SK-N-MC (cell line): Measurements from ENCODE around the gene PREB.

ENCODE experiments used
- DNase-seq: peaks from one replicate; pipeline ENCODE4 v3.0.0-alpha.2; 2011; ENCODE audit warnings: low read depth, low spot score
- H3K27ac ChIP-seq: fragments of 200-600 bp; sonication (generic); 2 replicates; pipeline ENCODE4 v1.5.1; 2016; ENCODE audit warnings: mixed run types
- H3K36me3 ChIP-seq: fragments of 200-600 bp; sonication (generic); 2 replicates; pipeline ENCODE4 v1.6.1; 2017; ENCODE audit warnings: antibody characterized with exemption, low read length, mixed read lengths; ENCODE audit not compliant: insufficient read depth
- H3K4me3 ChIP-seq: fragments of 200-600 bp; sonication (generic); 2 replicates; pipeline ENCODE4 v1.5.1; 2016
- H3K9ac ChIP-seq: fragments of 200-600 bp; sonication (generic); 2 replicates; pipeline ENCODE4 v1.8.0; 2017; ENCODE audit warnings: mixed run types, mixed read lengths; ENCODE audit not compliant: insufficient read length
- H3K9me3 ChIP-seq: fragments of 200-600 bp; sonication (generic); 2 replicates; pipeline ENCODE4 v1.6.1; 2017; ENCODE audit warnings: low read depth, mild to moderate bottlenecking, antibody characterized with exemption, low read length, moderate library complexity, mixed read lengths
- EZH2 ChIP-seq: fragments of 200-600 bp; sonication (generic); IDR thresholded peaks from one replicate; pipeline ENCODE4 v1.6.1; 2017; ENCODE audit warnings: antibody characterized with exemption
- FOXP2 ChIP-seq: optimal IDR thresholded peaks from 2 replicates; pipeline ENCODE3; 2011; ENCODE audit warnings: mild to moderate bottlenecking, moderate library complexity; ENCODE audit not compliant: insufficient read depth; ENCODE audit errors: extremely low read length, control extremely low read depth
- POLR2AphosphoS5 ChIP-seq: IDR thresholded peaks from 2 replicates; pipeline ENCODE4 v1.6.1; 2012; ENCODE audit warnings: mild to moderate bottlenecking, low read depth, low read length, borderline replicate concordance

Gene PREB

DNA sequence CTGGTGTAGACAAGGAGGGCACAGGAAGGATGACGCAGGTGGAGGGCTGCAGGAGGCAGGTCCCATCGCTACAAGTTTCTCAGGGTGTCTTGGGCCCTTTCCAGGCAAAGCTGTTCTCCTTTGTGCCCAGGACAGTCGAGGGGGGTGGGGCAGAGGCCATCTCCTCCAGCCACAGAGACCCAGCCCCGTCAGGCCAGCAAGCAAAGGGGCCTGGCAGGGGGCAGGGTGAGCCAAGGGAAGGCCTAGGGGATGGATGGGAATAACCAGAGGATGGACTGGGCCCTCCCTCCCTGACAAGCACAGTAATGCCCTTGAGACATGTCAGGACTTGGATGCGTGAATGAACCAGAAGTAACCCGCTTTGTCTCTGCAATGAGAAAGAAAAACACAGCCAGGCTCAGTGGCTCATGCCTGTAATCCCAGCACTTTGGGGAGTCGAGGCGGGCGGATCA lies 20.7 kb upstream of the PREB start:
- H3K4me3 ChIP-seq: no peak overlapping the region
- no peak overlapping the region for H3K9ac ChIP-seq
- no peaks in the 10 kb centered on the region for H3K9me3 ChIP-seq
- TF ChIP-seq POLR2AphosphoS5 (no peak), FOXP2 (no peak), EZH2 (no peak)
- H3K36me3 ChIP-seq: no peaks in the 10 kb centered on the region
- H3K27ac ChIP-seq: no peak overlapping the region
- no peak for DNase-seq

DNA sequence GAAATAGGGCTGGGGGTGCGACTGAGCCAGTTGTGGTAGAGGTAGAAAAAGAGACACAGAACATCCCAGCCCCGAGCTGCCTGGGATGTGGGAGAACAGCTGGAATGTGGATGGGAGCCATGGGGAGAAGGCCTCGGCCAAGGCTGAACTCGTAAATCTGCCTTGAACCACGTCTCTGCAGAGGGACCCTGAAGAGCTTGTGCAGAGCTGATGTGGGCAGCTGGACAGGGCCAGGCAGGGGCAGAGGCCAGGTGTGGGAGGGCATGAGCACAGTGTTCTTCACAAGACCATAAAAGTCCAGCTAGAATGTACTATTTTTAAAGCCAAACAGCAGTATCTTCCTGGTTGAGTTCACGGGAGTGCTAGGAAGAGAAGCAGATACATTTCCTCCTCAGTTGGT lies 20.1 kb upstream of the PREB start:
- H3K27ac ChIP-seq: no peak overlapping the region
- no peak overlapping the region for H3K9ac ChIP-seq
- no peak overlapping the region for H3K4me3 ChIP-seq
- TF ChIP-seq FOXP2 (no peak), POLR2AphosphoS5 (no peak), EZH2 (no peak)
- H3K9me3 ChIP-seq: no peaks in the 10 kb centered on the region
- no peaks in the 10 kb centered on the region for H3K36me3 ChIP-seq
- DNase-seq: no peak

DNA sequence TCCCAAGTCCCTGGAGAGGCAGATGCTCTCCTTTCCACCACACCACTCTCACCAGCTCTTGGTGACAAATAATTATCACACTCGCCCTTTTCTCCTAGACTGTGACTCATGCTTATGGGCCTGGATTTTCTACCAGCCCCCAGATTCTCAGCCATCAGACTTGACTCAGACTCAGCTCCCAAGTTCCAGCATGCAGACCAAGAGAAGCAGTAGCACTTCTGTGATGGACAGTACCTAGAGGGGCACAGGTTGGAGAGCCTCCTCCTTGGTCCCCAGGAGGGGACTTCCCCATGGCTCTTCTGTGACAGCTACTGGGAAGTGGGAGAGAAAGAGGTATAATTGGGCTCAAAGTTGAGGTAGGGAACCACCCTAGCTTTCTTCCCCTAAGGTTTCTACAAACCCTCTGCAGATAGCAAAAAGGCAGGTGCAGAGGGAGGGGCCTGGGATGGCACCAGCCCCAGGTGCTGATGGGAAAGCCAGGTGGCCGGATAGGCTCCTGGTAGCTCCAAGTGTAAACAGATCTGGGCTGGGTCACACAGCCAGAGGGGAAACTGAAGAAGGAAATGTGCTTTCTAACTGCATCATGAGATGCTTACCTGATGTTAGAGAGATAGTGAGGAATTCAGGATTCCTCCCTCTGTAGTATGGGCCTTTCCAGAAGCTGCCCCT lies 18.5 kb upstream of the PREB start:
- TF ChIP-seq FOXP2 (no peak), POLR2AphosphoS5 (no peak), EZH2 (no peak)
- Histone ChIP-seq H3K36me3 (no peaks in the 10 kb centered on the region), H3K27ac (no peak overlapping the region), H3K9me3 (no peaks in the 10 kb centered on the region), H3K9ac (no peak overlapping the region), H3K4me3 (no peak overlapping the region)
- DNase-seq: no peak

DNA sequence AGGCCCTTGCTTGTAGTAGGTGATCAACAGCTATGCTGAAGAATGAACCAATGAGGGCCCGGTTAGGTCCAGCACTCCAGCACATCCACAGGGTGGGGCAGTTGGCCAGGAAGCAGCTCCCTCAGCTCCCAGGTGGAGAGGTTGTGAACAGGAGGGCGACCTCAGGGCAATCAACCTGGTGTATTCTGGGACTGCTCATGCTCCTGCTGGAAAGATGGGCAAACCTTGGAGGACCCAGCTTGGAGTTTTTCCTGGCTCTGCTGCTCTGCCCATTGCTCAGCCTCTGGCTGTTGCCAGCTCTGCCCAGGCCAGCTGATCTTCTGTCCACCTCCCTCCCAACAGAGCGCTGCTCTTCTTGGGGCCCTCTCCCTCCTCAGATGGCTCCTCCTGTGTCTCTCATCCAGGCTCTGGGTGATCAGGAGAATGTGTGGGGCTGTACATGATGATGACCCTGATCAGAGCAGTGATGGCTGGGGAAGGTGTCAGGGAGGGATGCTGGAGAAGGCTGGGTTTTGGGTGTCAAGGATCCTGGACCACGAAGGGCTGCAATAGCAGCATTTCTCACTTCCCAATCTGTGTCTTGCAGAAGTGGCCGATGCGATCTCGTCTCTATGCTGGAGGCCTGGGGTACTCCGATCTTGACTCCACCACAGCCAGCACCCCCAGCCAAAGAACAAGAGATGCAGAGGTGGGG lies 17.8 kb upstream of the PREB start:
- no peak for DNase-seq
- no peak overlapping the region for H3K4me3 ChIP-seq
- TF ChIP-seq FOXP2: no peak
- no peak for TF ChIP-seq EZH2
- TF ChIP-seq POLR2AphosphoS5: no peak
- H3K9ac ChIP-seq: no peak overlapping the region
- H3K36me3 ChIP-seq: no peaks in the 10 kb centered on the region
- no peaks in the 10 kb centered on the region for H3K9me3 ChIP-seq
- no peak overlapping the region for H3K27ac ChIP-seq

DNA sequence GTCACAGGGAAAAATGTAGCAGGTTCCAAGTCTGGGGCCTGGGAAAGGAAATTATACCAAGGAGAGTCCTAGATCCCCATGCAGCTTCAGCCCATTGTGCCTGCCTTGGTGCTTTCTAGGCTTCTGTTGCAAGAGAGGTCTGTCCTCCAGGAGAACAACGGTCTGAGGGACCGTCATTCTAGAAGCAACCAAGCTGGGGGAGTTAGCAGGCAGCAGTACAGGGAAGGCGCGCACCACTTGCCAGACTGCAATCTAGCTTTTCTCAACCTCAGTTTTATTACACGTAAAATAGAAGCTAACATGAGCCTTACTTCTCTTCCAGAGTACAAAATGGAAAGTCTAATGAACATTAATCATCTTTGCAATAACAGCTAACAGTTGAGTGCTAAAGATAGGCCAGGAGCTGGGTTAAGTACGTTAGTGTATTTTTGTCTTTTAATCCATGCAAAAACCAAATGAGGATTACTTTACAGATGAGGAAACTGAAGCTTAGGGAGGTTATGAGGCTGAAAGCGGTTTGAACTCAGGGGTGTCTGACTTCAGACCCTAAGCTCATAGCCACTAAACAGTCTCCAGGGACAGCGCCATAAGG lies 16.3 kb upstream of the PREB start:
- Histone ChIP-seq H3K9me3 (no peaks in the 10 kb centered on the region), H3K4me3 (no peak overlapping the region), H3K27ac (no peak overlapping the region), H3K36me3 (no peaks in the 10 kb centered on the region), H3K9ac (no peak overlapping the region)
- DNase-seq: no peak
- TF ChIP-seq EZH2 (no peak), FOXP2 (no peak), POLR2AphosphoS5 (no peak)

DNA sequence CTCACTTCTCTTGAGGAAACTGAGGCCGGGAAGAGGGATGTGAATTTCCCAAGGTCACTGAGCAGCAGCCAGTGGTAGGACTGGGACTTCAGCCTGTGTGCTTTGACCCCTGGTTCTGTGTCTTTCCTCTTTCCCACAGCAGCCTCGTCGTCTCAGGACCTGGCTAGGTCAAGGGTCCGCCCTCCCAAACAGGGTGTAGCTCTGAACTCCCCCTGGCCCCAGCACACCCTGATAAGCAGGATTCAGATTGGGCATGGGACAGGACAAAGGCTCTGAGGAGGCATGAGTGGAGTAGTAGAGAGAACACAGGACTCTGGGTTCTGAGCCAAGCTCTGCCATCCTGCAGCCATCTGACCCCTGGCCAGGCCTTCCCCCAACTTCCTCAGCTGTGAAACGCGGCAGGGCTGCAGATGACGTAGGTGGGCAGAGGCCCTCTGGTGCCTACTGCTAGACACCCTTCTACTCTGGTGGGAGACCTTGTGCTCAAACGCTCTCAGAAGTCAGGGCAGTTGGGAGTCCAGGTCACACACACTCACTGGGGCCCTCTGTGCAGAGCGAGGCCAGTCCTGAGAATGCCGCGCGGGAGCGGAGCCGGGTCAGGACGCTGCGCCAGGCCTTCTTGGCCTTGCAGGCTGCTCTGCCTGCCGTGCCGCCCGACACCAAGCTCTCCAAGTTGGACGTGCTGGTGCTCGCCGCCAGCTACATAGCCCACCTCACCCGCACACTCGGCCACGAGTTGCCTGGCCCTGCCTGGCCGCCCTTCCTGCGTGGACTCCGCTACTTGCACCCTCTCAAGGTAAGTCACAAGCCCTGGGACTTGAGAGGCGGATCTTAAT lies 15.4 kb upstream of the PREB start:
- no peak overlapping the region for H3K9ac ChIP-seq
- no peak for DNase-seq
- TF ChIP-seq POLR2AphosphoS5: no peak
- TF ChIP-seq EZH2: no peak
- TF ChIP-seq FOXP2: no peak
- no peak overlapping the region for H3K4me3 ChIP-seq
- H3K9me3 ChIP-seq: no peaks in the 10 kb centered on the region
- no peaks in the 10 kb centered on the region for H3K36me3 ChIP-seq
- no peak overlapping the region for H3K27ac ChIP-seq

DNA sequence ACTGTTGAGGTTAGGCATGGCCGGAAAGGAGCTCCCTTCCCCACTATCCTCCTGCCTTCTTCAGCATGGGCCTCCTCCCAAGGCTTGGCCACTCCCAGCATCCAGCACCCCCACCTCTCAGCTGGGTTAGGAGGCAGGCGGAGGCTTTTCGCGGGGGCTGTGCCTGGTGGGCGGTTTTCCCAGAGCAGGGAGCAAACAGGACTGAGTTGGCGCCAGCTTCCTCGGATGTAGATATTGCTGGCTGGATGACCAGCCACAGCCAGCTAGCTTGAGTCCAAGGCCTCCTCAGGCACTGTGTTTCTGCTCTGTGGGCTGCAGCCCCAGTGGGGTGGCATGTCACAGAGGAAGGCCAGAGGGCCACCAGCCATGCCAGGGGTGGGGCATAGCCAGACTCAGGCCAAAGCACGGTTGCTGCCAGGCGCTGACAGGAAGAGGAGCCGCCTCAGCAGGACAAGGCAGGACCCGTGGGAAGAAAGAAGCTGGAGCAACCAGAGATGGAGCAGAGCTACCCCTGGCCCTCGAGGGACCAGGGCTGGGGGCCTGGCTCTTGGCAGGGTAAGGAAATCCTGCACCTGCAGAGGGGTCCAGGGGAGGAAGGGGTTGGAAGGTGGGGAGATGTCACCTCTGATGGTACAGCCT lies 14.5 kb upstream of the PREB start, which contains the start of gene TCF23:
TCF23 (plus strand) TSS at position 204 of the 639 bp plus-strand sequence; CDS start at position 334, 130 bp downstream.
- H3K9me3 ChIP-seq: no peaks in the 10 kb centered on the region
- H3K9ac ChIP-seq: no peak within 1 kb of the TSS

DNA sequence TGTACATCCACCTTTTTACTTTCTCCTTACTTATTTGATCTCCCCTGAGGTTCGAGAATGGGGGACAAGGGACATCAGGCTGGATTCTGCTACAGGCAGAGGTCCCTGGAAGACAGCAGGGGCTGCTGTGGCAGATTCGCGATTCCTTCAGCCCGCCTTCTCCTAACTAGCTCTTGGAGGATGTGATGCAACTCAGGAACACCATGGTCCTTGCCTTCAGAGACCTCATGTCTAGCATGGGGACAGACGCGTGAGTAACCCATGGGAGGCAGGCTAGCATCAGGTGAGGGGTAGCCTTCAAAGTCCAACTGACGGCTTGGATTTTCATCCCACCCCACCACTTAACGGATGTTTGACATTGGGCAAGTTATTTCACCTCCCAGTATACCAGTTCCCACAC lies 13.5 kb upstream of the PREB start:
- Histone ChIP-seq H3K27ac (no peak overlapping the region), H3K4me3 (no peak overlapping the region), H3K9ac (no peak overlapping the region), H3K9me3 (no peaks in the 10 kb centered on the region), H3K36me3 (no peaks in the 10 kb centered on the region)
- TF ChIP-seq POLR2AphosphoS5 (no peak), FOXP2 (no peak), EZH2 (no peak)
- no peak for DNase-seq

More for the DNA sequence above, 14.5 kb upstream of the PREB start, which contains the start of gene TCF23:
- no peaks in the 10 kb centered on the region for H3K36me3 ChIP-seq
- no peak within 1 kb of the TSS for H3K27ac ChIP-seq
- no peak for DNase-seq
- no peak within 1 kb of the TSS for H3K4me3 ChIP-seq
- TF ChIP-seq POLR2AphosphoS5 (no peak), FOXP2 (no peak), EZH2 (no peak)
